WTC11 (cell line): ENCODE results near the gene SPATC1L. TPM values are rescaled to one million over a fixed set of nuclear protein-coding genes. Genes with fewer than 3 reads are reported as not detected.

ENCODE experiments used
- ATAC-seq: fragments of 200-7000 bp; cut with Tn5 transposase; 2 replicates; pipeline ENCODE4 v1.10.0; 2021; ENCODE audit warnings: mild to moderate bottlenecking, moderate library complexity
- CTCF ChIA-PET: fragments of 300-600 bp; sonication (Branson Sonifier 250); formaldehyde crosslinking; loops from one replicate; lab custom pipeline; 2021; ENCODE audit warnings: antibody characterized with exemption; lab: Charles Lee
- POLR2A ChIA-PET: fragments of 350-600 bp; sonication (Branson Sonifier 250); formaldehyde crosslinking; loops from one replicate; lab custom pipeline; 2021; ENCODE audit warnings: antibody characterized with exemption; lab: Charles Lee
- DNase-seq: peaks from one replicate; pipeline ENCODE4 v3.0.0; 2021; ENCODE audit warnings: low spot score
- H3K27ac Mint-ChIP-seq: 2 replicates; pipeline ENCODE4 v1.8.0; 2021; ENCODE audit warnings: mixed read lengths
- H3K27me3 Mint-ChIP-seq: 2 replicates; pipeline ENCODE4 v1.8.0; 2021; ENCODE audit warnings: low read depth, mild to moderate bottlenecking, moderate library complexity, mixed read lengths
- H3K36me3 Mint-ChIP-seq: 2 replicates; pipeline ENCODE4 v1.8.0; 2021; ENCODE audit warnings: mixed read lengths
- H3K4me1 Mint-ChIP-seq: 2 replicates; pipeline ENCODE4 v1.8.0; 2022; ENCODE audit warnings: mixed read lengths
- H3K4me3 Mint-ChIP-seq: 2 replicates; pipeline ENCODE4 v1.8.0; 2021; ENCODE audit warnings: mild to moderate bottlenecking, moderate library complexity, mixed read lengths
- H3K9me3 Mint-ChIP-seq: 2 replicates; pipeline ENCODE4 v1.8.0; 2021; ENCODE audit warnings: mixed read lengths
- EMX1 ChIP-seq: fragments of 250-450 bp; sonication (Bioruptor Pico); IDR thresholded peaks from 2 replicates; pipeline ENCODE4 v1.8.0; 2021; ENCODE audit warnings: mild to moderate bottlenecking
- ETV6 ChIP-seq: sonication (generic); formaldehyde crosslinking; IDR thresholded peaks from 2 replicates; pipeline ENCODE4 v1.8.1; 2022; ENCODE audit warnings: mild to moderate bottlenecking, missing genetic modification reagents
- FOXJ3 ChIP-seq: sonication (generic); formaldehyde crosslinking; IDR thresholded peaks from 2 replicates; pipeline ENCODE4 v1.9.0; 2021; ENCODE audit warnings: missing genetic modification reagents, mild to moderate bottlenecking, borderline replicate concordance
- MXD4 ChIP-seq: fragments of 250-450 bp; sonication (Bioruptor Pico); IDR thresholded peaks from 2 replicates; pipeline ENCODE4 v1.8.0; 2021; ENCODE audit warnings: mild to moderate bottlenecking, moderate library complexity, borderline replicate concordance
- MYBL2 ChIP-seq: sonication (generic); formaldehyde crosslinking; IDR thresholded peaks from 2 replicates; pipeline ENCODE4 v1.8.1; 2023; ENCODE audit warnings: mild to moderate bottlenecking, moderate library complexity, missing genetic modification reagents
- SOX15 ChIP-seq: fragments of 250-450 bp; sonication (Bioruptor Pico); IDR thresholded peaks from 2 replicates; pipeline ENCODE4 v1.9.0; 2021; ENCODE audit warnings: mild to moderate bottlenecking
- TCF7 ChIP-seq: sonication (generic); formaldehyde crosslinking; IDR thresholded peaks from 2 replicates; pipeline ENCODE4 v1.8.0; 2022; ENCODE audit warnings: mild to moderate bottlenecking, low read depth, missing genetic modification reagents, moderate library complexity
- TEAD1 ChIP-seq: sonication (generic); formaldehyde crosslinking; IDR thresholded peaks from 2 replicates; pipeline ENCODE4 v1.8.0; 2022; ENCODE audit warnings: mild to moderate bottlenecking, missing genetic modification reagents
- ZNF232 ChIP-seq: sonication (generic); formaldehyde crosslinking; IDR thresholded peaks from 2 replicates; pipeline ENCODE4 v1.8.0; 2022; ENCODE audit warnings: mild to moderate bottlenecking, missing genetic modification reagents
- ZNF263 ChIP-seq: sonication (generic); formaldehyde crosslinking; IDR thresholded peaks from 2 replicates; pipeline ENCODE4 v1.8.1; 2022; ENCODE audit warnings: low read depth, mild to moderate bottlenecking, moderate library complexity, missing genetic modification reagents
- ZNF423 ChIP-seq: fragments of 250-450 bp; sonication (Bioruptor Pico); IDR thresholded peaks from 2 replicates; pipeline ENCODE4 v2.1.2; 2022; ENCODE audit warnings: mild to moderate bottlenecking, moderate library complexity
- total RNA-seq: library from RNA; stranded (reverse); gene quantifications from 3 replicates; pipeline ENCODE4 v1.2.3, GENCODE V29; 2021
- TF ChIP-seq, protein P1 (sequence below): fragments of 250-450 bp; sonication (Bioruptor Pico); IDR thresholded peaks from 2 replicates; pipeline ENCODE4 v2.1.2; 2022; ENCODE audit warnings: mild to moderate bottlenecking, moderate library complexity
- TF ChIP-seq, protein P2 (sequence below): fragments of 250-450 bp; sonication (Bioruptor Pico); conservative IDR thresholded peaks from 2 replicates; pipeline ENCODE4 v1.9.0; 2021; ENCODE audit warnings: mild to moderate bottlenecking
- TF ChIP-seq, protein P3 (sequence below): fragments of 250-450 bp; sonication (Bioruptor Pico); IDR thresholded peaks from 2 replicates; pipeline ENCODE4 v1.9.0; 2021; ENCODE audit warnings: mild to moderate bottlenecking
- TF ChIP-seq, protein P4 (sequence below): sonication (generic); formaldehyde crosslinking; IDR thresholded peaks from 2 replicates; pipeline ENCODE4 v1.8.1; 2023; ENCODE audit warnings: mild to moderate bottlenecking, moderate library complexity, missing genetic modification reagents
- TF ChIP-seq, protein P5 (sequence below): sonication (generic); formaldehyde crosslinking; IDR thresholded peaks from 2 replicates; pipeline ENCODE4 v1.8.1; 2022; ENCODE audit warnings: low read depth, missing genetic modification reagents, borderline replicate concordance
- TF ChIP-seq, protein P6 (sequence below): sonication (generic); formaldehyde crosslinking; IDR thresholded peaks from 2 replicates; pipeline ENCODE4 v1.8.0; 2023; ENCODE audit warnings: mild to moderate bottlenecking, missing genetic modification reagents
- TF ChIP-seq, protein P7 (sequence below): sonication (generic); formaldehyde crosslinking; IDR thresholded peaks from 2 replicates; pipeline ENCODE4 v1.8.1; 2023; ENCODE audit warnings: mild to moderate bottlenecking, missing genetic modification reagents, moderate library complexity
- TF ChIP-seq, protein P8 (sequence below): sonication (generic); formaldehyde crosslinking; IDR thresholded peaks from 2 replicates; pipeline ENCODE4 v1.8.1; 2022; ENCODE audit warnings: missing genetic modification reagents, borderline replicate concordance

The SPATC1L gene
- total RNA-seq, 1 experiment from 2014 or later: 61.7 TPM

DNA sequence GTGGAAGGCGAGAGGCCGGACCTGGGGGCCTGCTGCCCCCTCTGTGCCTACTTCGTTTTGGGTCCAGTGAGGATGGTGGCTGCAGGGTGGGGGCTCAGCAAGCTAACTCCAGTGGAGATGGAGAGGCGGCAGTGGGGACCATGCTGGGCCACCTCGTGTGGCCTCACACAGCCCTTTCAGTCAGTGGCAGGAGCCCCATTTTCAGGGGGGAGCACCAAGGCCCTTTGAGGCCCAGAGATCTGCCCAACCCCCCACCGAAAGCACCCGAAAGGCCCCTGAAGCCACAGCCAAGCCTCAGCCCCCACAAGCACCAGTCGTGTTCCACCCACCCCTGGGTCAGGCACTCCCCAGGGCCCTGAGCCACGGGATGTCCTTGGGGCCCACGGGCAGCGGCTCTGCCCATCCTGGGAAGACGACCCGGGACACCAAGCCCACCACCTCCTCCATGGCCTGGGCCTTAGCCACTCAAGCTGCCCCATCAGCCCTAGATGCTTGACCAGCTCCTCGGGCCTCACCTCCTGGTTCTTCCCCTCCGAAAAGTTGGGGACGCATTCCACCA, 29.2 kb downstream of the SPATC1L start:
- ATAC-seq: no peak
- ChIA-PET CTCF (interaction anchor here (0.9 kb wide), 1 partner anchor 12 kb away, joined by 5 read pairs; no protein-coding TSS in a partner anchor), POLR2A (interaction anchor here (0.6 kb wide), 1 partner anchor 220 kb away, joined by 3 read pairs; no protein-coding TSS in a partner anchor)
- Mint-ChIP-seq H3K27ac (no peak overlapping the region), H3K9me3 (no peaks in the 10 kb centered on the region), H3K4me3 (no peak overlapping the region), H3K27me3 (no peaks in the 10 kb centered on the region), H3K36me3 (no peaks in the 10 kb centered on the region), H3K4me1 (peaks cover 9% of the 10 kb centered on the region)
- TF ChIP-seq MYBL2 (CRISPR knock-in tag) (no peak), TEAD1 (CRISPR knock-in tag) (no peak), ZNF423 (CRISPR knock-in tag) (no peak), ZNF263 (CRISPR knock-in tag) (no peak), ETV6 (no peak), EMX1 (CRISPR knock-in tag) (no peak), ZNF232 (no peak), MXD4 (CRISPR knock-in tag) (no peak), TCF7 (no peak), FOXJ3 (CRISPR knock-in tag) (no peak), SOX15 (CRISPR knock-in tag) (no peak)
- TF ChIP-seq, protein P1, sequence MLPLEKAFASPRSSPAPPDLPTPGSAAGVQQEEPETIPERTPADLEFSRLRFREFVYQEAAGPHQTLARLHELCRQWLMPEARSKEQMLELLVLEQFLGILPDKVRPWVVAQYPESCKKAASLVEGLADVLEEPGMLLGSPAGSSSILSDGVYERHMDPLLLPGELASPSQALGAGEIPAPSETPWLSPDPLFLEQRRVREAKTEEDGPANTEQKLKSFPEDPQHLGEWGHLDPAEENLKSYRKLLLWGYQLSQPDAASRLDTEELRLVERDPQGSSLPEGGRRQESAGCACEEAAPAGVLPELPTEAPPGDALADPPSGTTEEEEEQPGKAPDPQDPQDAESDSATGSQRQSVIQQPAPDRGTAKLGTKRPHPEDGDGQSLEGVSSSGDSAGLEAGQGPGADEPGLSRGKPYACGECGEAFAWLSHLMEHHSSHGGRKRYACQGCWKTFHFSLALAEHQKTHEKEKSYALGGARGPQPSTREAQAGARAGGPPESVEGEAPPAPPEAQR (CRISPR knock-in tag): no peak
- TF ChIP-seq, protein P2, sequence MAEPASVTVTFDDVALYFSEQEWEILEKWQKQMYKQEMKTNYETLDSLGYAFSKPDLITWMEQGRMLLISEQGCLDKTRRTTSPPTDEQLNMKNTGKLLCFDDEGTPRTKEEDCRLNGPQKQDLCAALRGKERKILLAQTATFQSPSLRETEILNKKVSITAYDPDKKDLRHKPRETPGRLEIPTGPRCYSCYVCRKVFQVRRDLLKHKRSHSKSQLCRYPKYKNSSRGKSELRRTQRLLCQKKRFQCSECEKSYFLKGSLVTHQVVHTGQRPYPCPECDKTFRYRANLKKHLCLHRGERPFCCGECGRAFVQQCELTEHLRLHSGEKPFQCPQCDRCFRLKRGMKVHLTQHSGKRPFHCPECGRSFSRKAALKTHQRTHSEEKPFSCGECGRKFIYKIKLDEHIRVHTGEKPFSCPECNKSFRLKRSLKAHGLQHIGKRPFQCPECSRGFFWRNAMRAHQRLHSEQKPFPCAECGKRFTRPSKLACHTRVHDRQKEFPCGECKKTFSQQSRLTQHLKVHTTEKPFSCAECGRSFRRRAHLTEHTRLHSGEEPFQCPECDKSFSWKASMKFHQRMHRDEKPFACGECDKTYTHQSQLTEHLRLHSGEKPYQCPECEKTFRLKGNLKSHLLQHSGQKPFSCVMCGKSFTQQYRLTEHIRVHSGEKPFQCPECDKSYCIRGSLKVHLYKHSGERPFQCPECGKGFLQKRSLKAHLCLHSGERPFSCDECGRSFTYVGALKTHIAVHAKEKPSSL (CRISPR knock-in tag): no peak
- TF ChIP-seq, protein P3, sequence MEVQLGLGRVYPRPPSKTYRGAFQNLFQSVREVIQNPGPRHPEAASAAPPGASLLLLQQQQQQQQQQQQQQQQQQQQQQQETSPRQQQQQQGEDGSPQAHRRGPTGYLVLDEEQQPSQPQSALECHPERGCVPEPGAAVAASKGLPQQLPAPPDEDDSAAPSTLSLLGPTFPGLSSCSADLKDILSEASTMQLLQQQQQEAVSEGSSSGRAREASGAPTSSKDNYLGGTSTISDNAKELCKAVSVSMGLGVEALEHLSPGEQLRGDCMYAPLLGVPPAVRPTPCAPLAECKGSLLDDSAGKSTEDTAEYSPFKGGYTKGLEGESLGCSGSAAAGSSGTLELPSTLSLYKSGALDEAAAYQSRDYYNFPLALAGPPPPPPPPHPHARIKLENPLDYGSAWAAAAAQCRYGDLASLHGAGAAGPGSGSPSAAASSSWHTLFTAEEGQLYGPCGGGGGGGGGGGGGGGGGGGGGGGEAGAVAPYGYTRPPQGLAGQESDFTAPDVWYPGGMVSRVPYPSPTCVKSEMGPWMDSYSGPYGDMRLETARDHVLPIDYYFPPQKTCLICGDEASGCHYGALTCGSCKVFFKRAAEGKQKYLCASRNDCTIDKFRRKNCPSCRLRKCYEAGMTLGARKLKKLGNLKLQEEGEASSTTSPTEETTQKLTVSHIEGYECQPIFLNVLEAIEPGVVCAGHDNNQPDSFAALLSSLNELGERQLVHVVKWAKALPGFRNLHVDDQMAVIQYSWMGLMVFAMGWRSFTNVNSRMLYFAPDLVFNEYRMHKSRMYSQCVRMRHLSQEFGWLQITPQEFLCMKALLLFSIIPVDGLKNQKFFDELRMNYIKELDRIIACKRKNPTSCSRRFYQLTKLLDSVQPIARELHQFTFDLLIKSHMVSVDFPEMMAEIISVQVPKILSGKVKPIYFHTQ (CRISPR knock-in tag): no peak
- TF ChIP-seq, protein P4, sequence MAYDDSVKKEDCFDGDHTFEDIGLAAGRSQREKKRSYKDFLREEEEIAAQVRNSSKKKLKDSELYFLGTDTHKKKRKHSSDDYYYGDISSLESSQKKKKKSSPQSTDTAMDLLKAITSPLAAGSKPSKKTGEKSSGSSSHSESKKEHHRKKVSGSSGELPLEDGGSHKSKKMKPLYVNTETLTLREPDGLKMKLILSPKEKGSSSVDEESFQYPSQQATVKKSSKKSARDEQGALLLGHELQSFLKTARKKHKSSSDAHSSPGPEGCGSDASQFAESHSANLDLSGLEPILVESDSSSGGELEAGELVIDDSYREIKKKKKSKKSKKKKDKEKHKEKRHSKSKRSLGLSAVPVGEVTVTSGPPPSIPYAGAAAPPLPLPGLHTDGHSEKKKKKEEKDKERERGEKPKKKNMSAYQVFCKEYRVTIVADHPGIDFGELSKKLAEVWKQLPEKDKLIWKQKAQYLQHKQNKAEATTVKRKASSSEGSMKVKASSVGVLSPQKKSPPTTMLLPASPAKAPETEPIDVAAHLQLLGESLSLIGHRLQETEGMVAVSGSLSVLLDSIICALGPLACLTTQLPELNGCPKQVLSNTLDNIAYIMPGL: no peak
- TF ChIP-seq, protein P5, sequence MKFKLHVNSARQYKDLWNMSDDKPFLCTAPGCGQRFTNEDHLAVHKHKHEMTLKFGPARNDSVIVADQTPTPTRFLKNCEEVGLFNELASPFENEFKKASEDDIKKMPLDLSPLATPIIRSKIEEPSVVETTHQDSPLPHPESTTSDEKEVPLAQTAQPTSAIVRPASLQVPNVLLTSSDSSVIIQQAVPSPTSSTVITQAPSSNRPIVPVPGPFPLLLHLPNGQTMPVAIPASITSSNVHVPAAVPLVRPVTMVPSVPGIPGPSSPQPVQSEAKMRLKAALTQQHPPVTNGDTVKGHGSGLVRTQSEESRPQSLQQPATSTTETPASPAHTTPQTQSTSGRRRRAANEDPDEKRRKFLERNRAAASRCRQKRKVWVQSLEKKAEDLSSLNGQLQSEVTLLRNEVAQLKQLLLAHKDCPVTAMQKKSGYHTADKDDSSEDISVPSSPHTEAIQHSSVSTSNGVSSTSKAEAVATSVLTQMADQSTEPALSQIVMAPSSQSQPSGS (CRISPR knock-in tag): no peak
- TF ChIP-seq, protein P6, sequence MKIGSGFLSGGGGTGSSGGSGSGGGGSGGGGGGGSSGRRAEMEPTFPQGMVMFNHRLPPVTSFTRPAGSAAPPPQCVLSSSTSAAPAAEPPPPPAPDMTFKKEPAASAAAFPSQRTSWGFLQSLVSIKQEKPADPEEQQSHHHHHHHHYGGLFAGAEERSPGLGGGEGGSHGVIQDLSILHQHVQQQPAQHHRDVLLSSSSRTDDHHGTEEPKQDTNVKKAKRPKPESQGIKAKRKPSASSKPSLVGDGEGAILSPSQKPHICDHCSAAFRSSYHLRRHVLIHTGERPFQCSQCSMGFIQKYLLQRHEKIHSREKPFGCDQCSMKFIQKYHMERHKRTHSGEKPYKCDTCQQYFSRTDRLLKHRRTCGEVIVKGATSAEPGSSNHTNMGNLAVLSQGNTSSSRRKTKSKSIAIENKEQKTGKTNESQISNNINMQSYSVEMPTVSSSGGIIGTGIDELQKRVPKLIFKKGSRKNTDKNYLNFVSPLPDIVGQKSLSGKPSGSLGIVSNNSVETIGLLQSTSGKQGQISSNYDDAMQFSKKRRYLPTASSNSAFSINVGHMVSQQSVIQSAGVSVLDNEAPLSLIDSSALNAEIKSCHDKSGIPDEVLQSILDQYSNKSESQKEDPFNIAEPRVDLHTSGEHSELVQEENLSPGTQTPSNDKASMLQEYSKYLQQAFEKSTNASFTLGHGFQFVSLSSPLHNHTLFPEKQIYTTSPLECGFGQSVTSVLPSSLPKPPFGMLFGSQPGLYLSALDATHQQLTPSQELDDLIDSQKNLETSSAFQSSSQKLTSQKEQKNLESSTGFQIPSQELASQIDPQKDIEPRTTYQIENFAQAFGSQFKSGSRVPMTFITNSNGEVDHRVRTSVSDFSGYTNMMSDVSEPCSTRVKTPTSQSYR (CRISPR knock-in tag): no peak
- TF ChIP-seq, protein P7, sequence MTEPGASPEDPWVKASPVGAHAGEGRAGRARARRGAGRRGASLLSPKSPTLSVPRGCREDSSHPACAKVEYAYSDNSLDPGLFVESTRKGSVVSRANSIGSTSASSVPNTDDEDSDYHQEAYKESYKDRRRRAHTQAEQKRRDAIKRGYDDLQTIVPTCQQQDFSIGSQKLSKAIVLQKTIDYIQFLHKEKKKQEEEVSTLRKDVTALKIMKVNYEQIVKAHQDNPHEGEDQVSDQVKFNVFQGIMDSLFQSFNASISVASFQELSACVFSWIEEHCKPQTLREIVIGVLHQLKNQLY (CRISPR knock-in tag): no peak
- TF ChIP-seq, protein P8, sequence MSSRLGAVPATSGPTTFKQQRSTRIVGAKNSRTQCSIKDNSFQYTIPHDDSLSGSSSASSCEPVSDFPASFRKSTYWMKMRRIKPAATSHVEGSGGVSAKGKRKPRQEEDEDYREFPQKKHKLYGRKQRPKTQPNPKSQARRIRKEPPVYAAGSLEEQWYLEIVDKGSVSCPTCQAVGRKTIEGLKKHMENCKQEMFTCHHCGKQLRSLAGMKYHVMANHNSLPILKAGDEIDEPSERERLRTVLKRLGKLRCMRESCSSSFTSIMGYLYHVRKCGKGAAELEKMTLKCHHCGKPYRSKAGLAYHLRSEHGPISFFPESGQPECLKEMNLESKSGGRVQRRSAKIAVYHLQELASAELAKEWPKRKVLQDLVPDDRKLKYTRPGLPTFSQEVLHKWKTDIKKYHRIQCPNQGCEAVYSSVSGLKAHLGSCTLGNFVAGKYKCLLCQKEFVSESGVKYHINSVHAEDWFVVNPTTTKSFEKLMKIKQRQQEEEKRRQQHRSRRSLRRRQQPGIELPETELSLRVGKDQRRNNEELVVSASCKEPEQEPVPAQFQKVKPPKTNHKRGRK (CRISPR knock-in tag): no peak
- no peak for DNase-seq
